ENCODE data around the gene C17orf78.
A peak's percentile ranks its signal among the peaks of the same experiment; 100 is the strongest.
"Not testable (repeated sequence)": the region's sequence is repeated elsewhere in the genome, so short reads cannot be mapped to it uniquely, and the experiment has no call there.

C17orf78 gene

GRCh38 chr17:37375706-37376105 is at the start of gene C17orf78:
Gene C17orf78, plus strand, starts transcription at chr17:37375985. Its CDS starts 108 bp downstream, at chr17:37376093.
- no peak for DNase-seq

GRCh38 chr17:37327341-37328090 is 48.3 kb upstream of the C17orf78 start:
- no peak for DNase-seq

- no peak for DNase-seq
Observed at GRCh38 chr17:37338847-37339246, 36.9 kb upstream of the C17orf78 start.

GRCh38 chr17:37339321-37339720 is 36.5 kb upstream of the C17orf78 start:
- DNase-seq: no peak

- DNase-seq: no peak
Observed at GRCh38 chr17:37340804-37341203, 35.0 kb upstream of the C17orf78 start.

GRCh38 chr17:37342589-37342988 is 33.2 kb upstream of the C17orf78 start:
- no peak for DNase-seq

- no peak for DNase-seq
Observed at GRCh38 chr17:37344519-37344918, 31.3 kb upstream of the C17orf78 start.

- not testable (repeated sequence) for DNase-seq
Observed at GRCh38 chr17:37346863-37347402, 28.9 kb upstream of the C17orf78 start.

GRCh38 chr17:37356796-37357569 is 18.8 kb upstream of the C17orf78 start:
- DNase-seq: not testable (repeated sequence)

- DNase-seq: no peak
Observed at GRCh38 chr17:37358098-37358829, 17.5 kb upstream of the C17orf78 start.

- peak; percentile 55 for DNase-seq
Observed at GRCh38 chr17:37358830-37359681, 16.7 kb upstream of the C17orf78 start.

GRCh38 chr17:37359682-37360188 is 16.1 kb upstream of the C17orf78 start:
- no peak for DNase-seq

GRCh38 chr17:37360632-37361031 is 15.2 kb upstream of the C17orf78 start:
- DNase-seq: no peak

- DNase-seq: no peak
Observed at GRCh38 chr17:37361543-37361942, 14.2 kb upstream of the C17orf78 start.

GRCh38 chr17:37365589-37365988 is 10.2 kb upstream of the C17orf78 start:
- no peak for DNase-seq

GRCh38 chr17:37368577-37368976 is 7.2 kb upstream of the C17orf78 start:
- no peak for DNase-seq

GRCh38 chr17:37373530-37374159 is 2.1 kb upstream of the C17orf78 start:
- DNase-seq: no peak

- no peak for DNase-seq
Observed at GRCh38 chr17:37382056-37382455, 6.3 kb downstream of the C17orf78 start.

- no peak for DNase-seq
Observed at GRCh38 chr17:37384560-37385149, 8.9 kb downstream of the C17orf78 start.

- DNase-seq: no peak
Observed at GRCh38 chr17:37385474-37385990, 9.7 kb downstream of the C17orf78 start.

GRCh38 chr17:37386462-37386861 is 10.7 kb downstream of the C17orf78 start:
- DNase-seq: no peak
